ENCODE results near the gene MINK1.

Gene MINK1

GRCh38 chr17:4946312-4946976 is 113.3 kb downstream of the MINK1 start:
- no peak for DNase-seq (ENCODE audit: low read depth in 2 of 2, low spot score in 1 of 2)

- no peak for DNase-seq (ENCODE audit: low read depth in 2 of 2, low spot score in 1 of 2)
Measured at GRCh38 chr17:4947010-4947410, 113.9 kb downstream of the MINK1 start.

Measured in stimulated activated CD8-positive, alpha-beta memory T cell treated with anti-CD3 and anti-CD28 coated beads, Interleukin-4, amount 100 ng/mL, for 1 hour (primary cell).